H1 (cell line): ENCODE measurements around the gene MLANA. TPM values are rescaled to one million over a fixed set of nuclear protein-coding genes. Genes with fewer than 3 reads are reported as not detected.

Source experiments
- CTCF ChIA-PET: fragments of 300-600 bp; sonication (Branson Sonifier 250); formaldehyde crosslinking; loops from one replicate; lab custom pipeline; 2021; ENCODE audit not compliant: partially characterized antibody; lab: Charles Lee
- POLR2A ChIA-PET: fragments of 300-600 bp; sonication (Branson Sonifier 250); formaldehyde crosslinking; loops from one replicate; lab custom pipeline; 2021; ENCODE audit warnings: inconsistent platforms; ENCODE audit not compliant: partially characterized antibody; lab: Charles Lee
- DNase-seq, 2 experiments: peaks; one replicate each; pipeline versions ENCODE4 v3.0.0 to v3.0.0-alpha.2; 2010 to 2022; ENCODE audit warnings: low spot score in 2 of 2, low read depth in 1 of 2, mixed read lengths in 1 of 2
- FAIRE-seq: peaks from 2 replicates; lab custom pipeline; 2011; peaks lifted over from hg19 to GRCh38; lab: Jason Lieb, UNC
- H2AFZ ChIP-seq: 2 replicates; pipeline ENCODE4 v1.8.1; 2012; ENCODE audit warnings: low read length, inconsistent platforms
- H2AK5ac ChIP-seq: 2 replicates; pipeline ENCODE4 v1.6.1; 2013; ENCODE audit warnings: low read depth, low read length
- H2BK120ac ChIP-seq: replicated peaks from 2 replicates; pipeline ENCODE3; 2013; ENCODE audit warnings: low read depth, low read length, inconsistent platforms
- H2BK12ac ChIP-seq: 2 replicates; pipeline ENCODE4 v1.6.1; 2013; ENCODE audit warnings: low read depth, low read length
- H2BK15ac ChIP-seq: 2 replicates; pipeline ENCODE4 v1.6.1; 2013; ENCODE audit warnings: low read length
- H2BK20ac ChIP-seq: 2 replicates; pipeline ENCODE4 v1.6.1; 2013; ENCODE audit warnings: low read length
- H2BK5ac ChIP-seq: 2 replicates; pipeline ENCODE4 v1.6.1; 2013; ENCODE audit warnings: low read depth, low read length
- H3K14ac ChIP-seq: 2 replicates; pipeline ENCODE4 v1.6.1; 2013; ENCODE audit warnings: inconsistent platforms; ENCODE audit not compliant: insufficient read length
- H3K18ac ChIP-seq: 2 replicates; pipeline ENCODE4 v1.6.1; 2013; ENCODE audit warnings: low read length; ENCODE audit errors: extremely low read depth
- H3K23ac ChIP-seq: 2 replicates; pipeline ENCODE4 v1.6.1; 2013; ENCODE audit warnings: inconsistent platforms; ENCODE audit not compliant: insufficient read length
- H3K23me2 ChIP-seq: 2 replicates; pipeline ENCODE4 v1.6.1; 2013; ENCODE audit warnings: low read depth, low read length
- H3K27ac ChIP-seq: 2 replicates; pipeline ENCODE4 v1.6.1; 2011; ENCODE audit warnings: low read depth, low read length, inconsistent platforms
- H3K27me3 ChIP-seq, 4 experiments: replicated peaks in 1 of 4; 1 replicate in 1 of 4; 2 replicates in 3 of 4; pipeline versions ENCODE4 v1.6.1 to v1.8.1; 2011 to 2013; ENCODE audit warnings: low read length in 3 of 4, mild to moderate bottlenecking in 3 of 4, inconsistent platforms in 2 of 4, mixed read lengths in 2 of 4, moderate library complexity in 1 of 4; ENCODE audit not compliant: control insufficient read depth in 3 of 4, insufficient read depth in 3 of 4; ENCODE audit errors: extremely low read depth in 1 of 4
- H3K36me3 ChIP-seq, 4 experiments: 2 replicates each; pipeline versions ENCODE4 v1.6.1 to v1.8.1; 2011 to 2013; ENCODE audit warnings: mild to moderate bottlenecking in 4 of 4, low read length in 3 of 4, moderate library complexity in 2 of 4, control low read depth in 1 of 4, inconsistent platforms in 1 of 4; ENCODE audit not compliant: insufficient read depth in 4 of 4, control insufficient read depth in 2 of 4
- H3K4ac ChIP-seq: replicated peaks from 2 replicates; pipeline ENCODE3; 2013; ENCODE audit warnings: low read length, low read depth, mixed read lengths, inconsistent platforms; ENCODE audit not compliant: insufficient read length
- H3K4me1 ChIP-seq, 4 experiments: replicated peaks in 1 of 4; 1 replicate in 1 of 4; 2 replicates in 3 of 4; pipeline versions ENCODE4 v1.6.1 to v1.8.1; 2011 to 2013; ENCODE audit warnings: low read length in 3 of 4, inconsistent platforms in 2 of 4, mixed read lengths in 1 of 4; ENCODE audit not compliant: insufficient read depth in 4 of 4, control insufficient read depth in 3 of 4
- H3K4me2 ChIP-seq, 2 experiments: 2 replicates each; pipeline versions ENCODE4 v1.6.1 to v1.8.1; 2011 to 2013; ENCODE audit warnings: low read depth in 2 of 2, low read length in 2 of 2, control low read depth in 1 of 2, inconsistent platforms in 1 of 2, mild to moderate bottlenecking in 1 of 2; ENCODE audit not compliant: insufficient read depth in 1 of 2
- H3K4me3 ChIP-seq, 4 experiments: fragments of 200-600, 300-600 bp in 1 of 4; sonication (generic), shearing (Covaris generic), sonication (Bioruptor Twin) in 1 of 4; 2 replicates each; pipeline versions ENCODE4 v1.5.1 to v1.8.1; 2011 to 2016; ENCODE audit warnings: low read length in 4 of 4, low read depth in 3 of 4, control low read depth in 2 of 4, inconsistent platforms in 2 of 4, mild to moderate bottlenecking in 2 of 4, mixed read lengths in 1 of 4, moderate library complexity in 1 of 4; ENCODE audit not compliant: insufficient read depth in 2 of 4; ENCODE audit errors: extremely low read depth in 1 of 4
- H3K56ac ChIP-seq: replicated peaks from 2 replicates; pipeline ENCODE3; 2013; ENCODE audit warnings: low read depth, mild to moderate bottlenecking, mixed read lengths, low read length, inconsistent platforms; ENCODE audit not compliant: insufficient read length
- H3K79me1 ChIP-seq: 2 replicates; pipeline ENCODE4 v1.6.1; 2013; ENCODE audit warnings: low read depth, low read length, control low read depth
- H3K79me2 ChIP-seq, 2 experiments: 2 replicates each; pipeline versions ENCODE4 v1.6.1 to v1.8.1; 2012 to 2013; ENCODE audit warnings: low read length in 2 of 2, mild to moderate bottlenecking in 2 of 2, inconsistent platforms in 1 of 2; ENCODE audit not compliant: insufficient read depth in 2 of 2, control insufficient read depth in 1 of 2
- H3K9ac ChIP-seq, 4 experiments: replicated peaks in 1 of 4; 1 replicate in 1 of 4; 2 replicates in 3 of 4; pipeline versions ENCODE4 v1.6.1 to v1.8.1; 2011 to 2013; ENCODE audit warnings: low read depth in 3 of 4, low read length in 3 of 4, control low read depth in 2 of 4, mild to moderate bottlenecking in 2 of 4, moderate library complexity in 2 of 4, inconsistent platforms in 1 of 4; ENCODE audit errors: extremely low read depth in 1 of 4
- H3K9me3 ChIP-seq, 2 experiments: 2 replicates each; pipeline versions ENCODE4 v1.6.1 to v1.8.1; 2012 to 2013; ENCODE audit warnings: mild to moderate bottlenecking in 2 of 2, moderate library complexity in 2 of 2, control low read depth in 1 of 2, inconsistent platforms in 1 of 2, low read depth in 1 of 2, low read length in 1 of 2, mixed read lengths in 1 of 2; ENCODE audit not compliant: insufficient read depth in 2 of 2
- H4K20me1 ChIP-seq, 2 experiments: replicated peaks in 1 of 2; 2 replicates each; pipeline versions ENCODE3 to v1.8.1; 2011 to 2013; ENCODE audit warnings: inconsistent platforms in 2 of 2, low read length in 2 of 2, mild to moderate bottlenecking in 1 of 2; ENCODE audit not compliant: insufficient read depth in 2 of 2, control insufficient read depth in 1 of 2
- H4K5ac ChIP-seq: 2 replicates; pipeline ENCODE4 v1.6.1; 2013; ENCODE audit warnings: low read length, low read depth, mixed read lengths, inconsistent platforms; ENCODE audit not compliant: insufficient read length
- H4K8ac ChIP-seq: 2 replicates; pipeline ENCODE4 v1.8.0; 2013; ENCODE audit warnings: mild to moderate bottlenecking, moderate library complexity, low read length, inconsistent platforms; ENCODE audit not compliant: insufficient read depth; ENCODE audit errors: extremely low read depth
- H4K91ac ChIP-seq: replicated peaks from 2 replicates; pipeline ENCODE3; 2013; ENCODE audit warnings: low read length, mixed read lengths, inconsistent platforms; ENCODE audit not compliant: insufficient read length
- CBX5 ChIP-seq: fragments of 300-800, 300-1000 bp; sonication (generic); IDR thresholded peaks from 2 replicates; pipeline ENCODE4 v1.7.1; 2016; ENCODE audit warnings: antibody characterized with exemption, low read length, low read depth
- CEBPB ChIP-seq: IDR thresholded peaks from 2 replicates; pipeline ENCODE4 v1.6.1; 2012; ENCODE audit warnings: low read depth, low read length
- EZH2 ChIP-seq: fragments of 200-600 bp; sonication (generic); IDR thresholded peaks from 2 replicates; pipeline ENCODE4 v1.7.1; 2012; ENCODE audit warnings: low read depth, mild to moderate bottlenecking, moderate library complexity, low read length, inconsistent platforms; ENCODE audit not compliant: severe bottlenecking
- JUND ChIP-seq: IDR thresholded peaks from 2 replicates; pipeline ENCODE4 v1.6.1; 2011; ENCODE audit warnings: mild to moderate bottlenecking, improper control_type of control experiment, low read length
- KDM1A ChIP-seq: fragments of 200-600, 300-600 bp; sonication (generic); IDR thresholded peaks from 2 replicates; pipeline ENCODE4 v1.7.1; 2016; ENCODE audit warnings: mild to moderate bottlenecking, low read length, borderline replicate concordance
- NRF1 ChIP-seq: IDR thresholded peaks from 2 replicates; pipeline ENCODE4 v1.6.1; 2011; ENCODE audit warnings: mild to moderate bottlenecking, low read depth, low read length, improper control_type of control experiment
- RNF2 ChIP-seq: fragments of 200-900, 300-1000 bp; sonication (generic); IDR thresholded peaks from 2 replicates; pipeline ENCODE4 v1.7.1; 2016; ENCODE audit warnings: borderline replicate concordance, low read depth, mild to moderate bottlenecking, antibody characterized with exemption, low read length; ENCODE audit not compliant: poor library complexity, severe bottlenecking; ENCODE audit errors: missing control alignments
- YY1 ChIP-seq: IDR thresholded peaks from 2 replicates; pipeline ENCODE4 v1.6.1; 2011; ENCODE audit warnings: low read depth, mild to moderate bottlenecking, low read length
- WGBS, 2 experiments: shearing (Covaris generic) in 1 of 2; methylation state at CpG; one replicate each; pipeline versions ENCODE4 v1.1.6 to v1.1.7; 2013 to 2015; ENCODE audit warnings: low lambda C conversion rate in 2 of 2, mixed read lengths in 2 of 2, inconsistent platforms in 1 of 2, low coverage in 1 of 2, missing lambda C conversion rate in 1 of 2; ENCODE audit not compliant: insufficient replicate concordance in 2 of 2, insufficient coverage in 1 of 2, insufficient read length in 1 of 2; ENCODE audit errors: extremely low coverage in 1 of 2, missing lambda C conversion rate in 1 of 2; 5-methylcytosine and 5-hydroxymethylcytosine counted together
- polyA plus RNA-seq, 7 experiments: library from polyadenylated mRNA; depleted of rRNA in 3 of 7; stranded (reverse) in 5 of 7; unstranded in 2 of 7; fragments of >200 nt in 5 of 7; fragments of 200-250 nt in 2 of 7; gene quantifications; 1 replicate in 5 of 7; 2 replicates in 1 of 7; 4 replicates in 1 of 7; pipeline versions ENCODE4 v1.2.1 to v1.2.3, GENCODE V29; 2011 to 2013; ENCODE audit warnings: missing spikeins in 2 of 7, mixed read lengths in 2 of 7
- total RNA-seq: library from RNA; stranded (reverse); fragmentation: NEBNext Ultra II Directional; extraction: Animal tissue kit (Norgen Biotek cat#: 25700); gene quantifications from 2 replicates; pipeline ENCODE4 v1.2.1, GENCODE V29; 2021
- TF ChIP-seq, protein P1 (sequence below), 3 experiments: IDR thresholded peaks; 1 replicate in 2 of 3; 2 replicates in 1 of 3; pipeline versions ENCODE4 v1.5.1 to v1.6.1; 2011; ENCODE audit warnings: low read length in 3 of 3, mild to moderate bottlenecking in 3 of 3, inconsistent platforms in 2 of 3, low read depth in 1 of 3, moderate library complexity in 1 of 3; ENCODE audit not compliant: insufficient read depth in 1 of 3; ENCODE audit errors: control extremely low read depth in 1 of 3
- TF ChIP-seq, protein P2 (sequence below): IDR thresholded peaks from 2 replicates; pipeline ENCODE4 v1.6.1; 2012; ENCODE audit warnings: inconsistent platforms
- TF ChIP-seq, protein P3 (sequence below): IDR thresholded peaks from 2 replicates; pipeline ENCODE4 v1.6.1; 2012; ENCODE audit warnings: inconsistent platforms

Gene MLANA
- total and polyA plus RNA-seq, 2 of the 8 experiments (the other 6 are each of a cell fraction or from before 2014, with no cell fraction given), result not detected

DNA sequence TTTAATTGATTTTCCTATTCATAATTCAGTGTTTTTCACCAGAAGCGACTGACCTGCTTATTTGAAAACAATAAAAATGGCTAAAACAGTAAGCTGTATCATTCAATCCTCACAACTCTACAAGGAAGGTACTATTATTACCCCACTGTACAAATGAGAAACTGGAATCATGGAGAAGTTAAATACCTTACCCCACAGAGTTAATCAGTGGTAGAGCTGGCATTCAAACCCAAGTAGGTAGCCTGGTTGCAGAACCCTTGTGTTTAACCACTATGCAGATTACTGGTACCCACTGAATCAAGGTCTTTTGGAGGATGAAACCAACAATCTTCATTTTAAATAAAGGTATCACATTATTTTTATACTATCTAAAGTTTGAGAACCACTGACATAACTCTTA is 59.6 kb downstream of the MLANA start:
- POLR2A ChIA-PET, result no interaction called here
- no peak for TF ChIP-seq RNF2
- TF ChIP-seq, protein P1, sequence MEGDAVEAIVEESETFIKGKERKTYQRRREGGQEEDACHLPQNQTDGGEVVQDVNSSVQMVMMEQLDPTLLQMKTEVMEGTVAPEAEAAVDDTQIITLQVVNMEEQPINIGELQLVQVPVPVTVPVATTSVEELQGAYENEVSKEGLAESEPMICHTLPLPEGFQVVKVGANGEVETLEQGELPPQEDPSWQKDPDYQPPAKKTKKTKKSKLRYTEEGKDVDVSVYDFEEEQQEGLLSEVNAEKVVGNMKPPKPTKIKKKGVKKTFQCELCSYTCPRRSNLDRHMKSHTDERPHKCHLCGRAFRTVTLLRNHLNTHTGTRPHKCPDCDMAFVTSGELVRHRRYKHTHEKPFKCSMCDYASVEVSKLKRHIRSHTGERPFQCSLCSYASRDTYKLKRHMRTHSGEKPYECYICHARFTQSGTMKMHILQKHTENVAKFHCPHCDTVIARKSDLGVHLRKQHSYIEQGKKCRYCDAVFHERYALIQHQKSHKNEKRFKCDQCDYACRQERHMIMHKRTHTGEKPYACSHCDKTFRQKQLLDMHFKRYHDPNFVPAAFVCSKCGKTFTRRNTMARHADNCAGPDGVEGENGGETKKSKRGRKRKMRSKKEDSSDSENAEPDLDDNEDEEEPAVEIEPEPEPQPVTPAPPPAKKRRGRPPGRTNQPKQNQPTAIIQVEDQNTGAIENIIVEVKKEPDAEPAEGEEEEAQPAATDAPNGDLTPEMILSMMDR (IDR thresholded peaks at IDR 0.05; ENCODE audit: control extremely low read depth in 1 of 3, insufficient read depth in 1 of 3, low read depth in 1 of 3, low read length in 3 of 3), result no peak
- TF ChIP-seq CBX5, result no peak
- TF ChIP-seq EZH2, result no peak
- TF ChIP-seq JUND, result no peak
- TF ChIP-seq, protein P2, sequence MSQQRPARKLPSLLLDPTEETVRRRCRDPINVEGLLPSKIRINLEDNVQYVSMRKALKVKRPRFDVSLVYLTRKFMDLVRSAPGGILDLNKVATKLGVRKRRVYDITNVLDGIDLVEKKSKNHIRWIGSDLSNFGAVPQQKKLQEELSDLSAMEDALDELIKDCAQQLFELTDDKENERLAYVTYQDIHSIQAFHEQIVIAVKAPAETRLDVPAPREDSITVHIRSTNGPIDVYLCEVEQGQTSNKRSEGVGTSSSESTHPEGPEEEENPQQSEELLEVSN, result no peak
- TF ChIP-seq NRF1, result no peak
- no peak for TF ChIP-seq YY1
- TF ChIP-seq CEBPB, result no peak
- TF ChIP-seq, protein P3, sequence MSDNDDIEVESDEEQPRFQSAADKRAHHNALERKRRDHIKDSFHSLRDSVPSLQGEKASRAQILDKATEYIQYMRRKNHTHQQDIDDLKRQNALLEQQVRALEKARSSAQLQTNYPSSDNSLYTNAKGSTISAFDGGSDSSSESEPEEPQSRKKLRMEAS, result no peak
- no peak for TF ChIP-seq KDM1A

More for the DNA sequence above, 59.6 kb downstream of the MLANA start:
- Histone ChIP-seq H3K23ac (no peak overlapping the region), H3K18ac (no peak overlapping the region), H3K27ac (no peak overlapping the region), H2AFZ (no peak overlapping the region), H2BK120ac (no peak overlapping the region), H4K91ac (no peak overlapping the region), H4K5ac (no peak overlapping the region), H2BK12ac (no peak overlapping the region), H2BK5ac (no peak overlapping the region), H3K23me2 (no peaks in the 10 kb centered on the region), H3K4me1 (no peaks in the 10 kb centered on the region), H3K79me1 (no peaks in the 10 kb centered on the region), H3K9me3 (no peaks in the 10 kb centered on the region), H2BK20ac (no peak overlapping the region), H2AK5ac (no peak overlapping the region), H4K8ac (no peak overlapping the region), H3K14ac (no peak overlapping the region), H3K36me3 (no peaks in the 10 kb centered on the region), H3K56ac (no peak overlapping the region), H2BK15ac (no peak overlapping the region), H3K9ac (no peak overlapping the region), H4K20me1 (no peaks in the 10 kb centered on the region), H3K79me2 (no peaks in the 10 kb centered on the region), H3K4ac (no peak overlapping the region), H3K4me3 (no peak overlapping the region), H3K4me2 (no peak overlapping the region), H3K27me3 (no peaks in the 10 kb centered on the region)
- DNase-seq (no peak), FAIRE-seq (no peak)
- CTCF ChIA-PET, result no interaction called here
- WGBS, 2 experiments, result 83% methylated on average over 1 of the region's 1 CpG; no CpG with 5 or more reads in 1 of the 2 experiments
